SW480 (cell line): Measurements from ENCODE around the gene SH3GL1.
A peak's percentile ranks its signal among the peaks of the same experiment; 100 is the strongest.

ENCODE experiments used
- DNase-seq: peaks from one replicate; pipeline ENCODE4 v3.0.0-alpha.2; 2016; ENCODE audit warnings: low spot score

SH3GL1 gene

DNA sequence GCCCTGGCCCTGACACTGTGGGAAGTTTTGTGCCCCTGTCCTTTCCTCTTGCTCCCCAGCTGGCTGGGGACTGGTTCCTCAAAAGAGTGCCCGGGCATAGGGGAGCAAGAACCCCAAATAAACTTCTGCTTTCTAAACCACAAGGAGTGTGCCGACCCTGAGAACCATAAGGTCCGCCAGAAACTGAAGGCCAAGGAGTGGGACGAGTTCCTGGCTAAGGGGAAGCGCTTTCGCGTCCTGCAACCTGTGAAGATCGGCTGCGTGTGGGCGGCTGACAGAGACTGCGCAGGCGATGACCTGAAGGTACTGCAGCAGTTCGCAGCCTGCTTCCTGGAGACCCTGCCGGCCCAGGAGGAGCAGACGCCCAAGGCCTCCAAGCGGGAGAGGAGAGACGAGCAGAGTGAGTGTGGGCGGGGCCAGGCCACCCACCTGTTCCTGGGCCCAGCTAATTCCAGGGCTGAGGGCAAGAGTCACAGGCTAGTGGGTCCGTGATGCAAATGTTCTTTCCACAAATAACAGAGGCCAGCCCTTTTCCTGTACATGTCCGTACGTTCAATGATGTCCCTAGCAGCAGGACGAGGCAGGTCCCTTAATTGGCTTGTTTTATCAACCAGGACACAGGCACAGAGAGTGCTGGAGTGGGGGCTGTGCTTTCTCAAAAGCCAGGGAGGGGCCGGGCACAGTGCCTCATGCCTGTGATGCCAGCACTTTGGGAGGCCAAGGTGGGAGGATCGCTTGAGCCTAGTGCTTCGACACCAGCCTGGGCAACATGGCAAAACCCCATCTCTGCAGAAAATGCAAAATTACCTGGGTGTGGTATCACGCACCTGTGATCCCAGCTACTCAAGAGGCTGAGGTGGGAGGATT is 31.7 kb upstream of the SH3GL1 start:
- DNase-seq, result no peak

DNA sequence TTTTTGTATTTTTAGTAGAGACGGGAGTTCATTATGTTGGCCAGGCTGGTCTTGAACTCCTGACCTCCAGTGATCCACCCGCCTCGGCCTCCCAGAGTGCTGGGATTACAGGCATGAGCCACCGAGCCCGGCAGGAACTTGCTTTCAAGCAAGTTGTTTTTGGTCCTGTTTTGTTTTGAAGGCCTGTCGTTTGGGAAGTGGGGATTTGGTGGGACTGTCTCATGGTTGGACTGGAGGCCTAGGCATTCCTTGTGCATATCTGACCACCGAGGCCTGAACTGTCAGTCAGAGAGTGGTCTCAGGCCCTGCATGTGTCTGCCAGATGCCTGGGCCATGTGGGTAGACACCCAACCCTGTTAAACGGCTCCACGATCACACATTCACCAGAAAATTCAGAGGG is 30.9 kb upstream of the SH3GL1 start:
- no peak for DNase-seq

DNA sequence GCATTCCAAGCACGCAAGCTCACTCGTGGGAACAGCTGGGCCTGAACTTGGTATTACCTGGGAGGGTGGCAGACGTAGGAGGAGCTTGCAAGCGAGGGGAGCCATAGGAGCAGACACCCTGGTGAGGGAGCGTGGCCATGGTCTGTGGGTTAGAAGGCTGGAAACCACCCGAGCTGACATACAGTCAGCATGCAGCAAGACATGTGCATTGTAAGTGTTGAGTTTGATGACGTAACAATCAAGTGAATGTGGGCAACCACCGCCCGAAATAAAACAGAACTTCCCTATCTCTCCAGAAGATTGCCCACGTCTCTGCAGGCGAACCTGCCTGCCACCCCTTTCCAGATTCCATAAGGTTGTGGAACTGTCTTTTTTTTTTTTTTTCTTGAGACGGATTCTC is 30.4 kb upstream of the SH3GL1 start:
- no peak for DNase-seq

DNA sequence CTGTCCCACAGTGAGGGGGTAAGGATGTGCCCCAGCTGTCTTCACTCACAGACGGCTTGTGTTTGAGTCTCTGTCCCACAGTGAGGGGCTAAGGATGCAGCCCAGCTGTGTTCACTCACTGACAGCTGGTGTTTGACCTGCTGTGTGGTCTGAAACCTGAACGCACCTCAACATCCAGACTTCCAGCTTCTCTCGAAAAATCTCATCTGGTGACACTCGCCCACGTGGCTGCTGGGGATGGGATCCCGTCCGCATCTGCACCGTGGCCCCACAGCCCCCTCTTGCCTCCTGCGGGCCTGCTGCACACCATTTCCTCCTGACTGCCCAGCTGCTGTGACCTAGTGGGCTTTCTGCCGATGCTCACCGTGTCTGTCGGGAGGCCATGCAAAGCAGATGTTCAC is 29.4 kb upstream of the SH3GL1 start:
- no peak for DNase-seq

DNA sequence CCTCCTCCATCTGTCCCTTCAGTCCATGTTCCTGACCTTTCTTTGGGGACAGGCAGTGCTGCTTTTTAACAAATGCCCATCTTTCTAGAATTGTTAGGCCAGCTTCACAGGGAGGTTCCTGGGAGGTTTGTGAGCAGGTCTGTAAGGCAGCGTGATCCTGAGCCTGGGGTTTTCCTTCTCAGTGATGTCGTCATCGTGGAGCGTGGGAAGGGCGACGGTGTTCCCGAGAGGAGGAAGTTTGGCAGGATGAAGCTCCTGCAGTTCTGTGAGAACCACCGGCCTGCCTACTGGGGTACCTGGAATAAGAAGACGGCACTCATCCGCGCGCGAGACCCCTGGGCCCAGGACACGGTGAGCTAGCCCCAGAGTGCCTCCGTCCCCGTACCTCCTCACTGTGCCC is 28.9 kb upstream of the SH3GL1 start:
- no peak for DNase-seq

DNA sequence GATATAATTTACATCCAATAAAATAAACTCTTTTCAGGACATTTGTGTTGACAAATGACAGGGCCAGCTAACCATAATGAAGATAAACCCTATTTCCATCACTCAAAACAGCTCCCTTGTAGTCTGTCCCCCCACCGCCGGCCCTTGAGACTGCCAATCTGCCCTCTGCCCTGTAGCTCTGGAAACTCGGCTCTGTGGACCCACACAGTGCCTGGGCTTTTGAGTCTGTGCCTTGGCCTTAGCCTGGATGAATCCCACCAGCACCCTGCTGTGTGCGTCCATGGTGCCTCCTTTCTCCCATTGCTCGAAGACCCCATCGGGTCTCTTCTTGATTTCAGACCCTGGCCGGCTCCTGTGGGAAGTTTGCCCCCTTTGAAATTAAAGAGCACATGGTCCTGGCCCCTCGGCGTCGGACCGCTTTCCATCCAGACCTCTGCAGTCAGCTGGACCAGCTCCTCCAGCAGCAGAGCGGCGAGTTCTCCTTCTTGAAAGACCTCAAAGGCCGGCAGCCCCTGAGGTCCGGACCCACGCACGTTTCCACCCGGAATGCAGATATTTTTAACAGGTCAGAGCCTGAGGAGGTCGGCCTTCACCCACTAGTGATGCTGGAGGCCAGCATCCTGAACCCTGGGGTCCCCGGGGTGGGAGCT is 28.1 kb upstream of the SH3GL1 start:
- no peak for DNase-seq

DNA sequence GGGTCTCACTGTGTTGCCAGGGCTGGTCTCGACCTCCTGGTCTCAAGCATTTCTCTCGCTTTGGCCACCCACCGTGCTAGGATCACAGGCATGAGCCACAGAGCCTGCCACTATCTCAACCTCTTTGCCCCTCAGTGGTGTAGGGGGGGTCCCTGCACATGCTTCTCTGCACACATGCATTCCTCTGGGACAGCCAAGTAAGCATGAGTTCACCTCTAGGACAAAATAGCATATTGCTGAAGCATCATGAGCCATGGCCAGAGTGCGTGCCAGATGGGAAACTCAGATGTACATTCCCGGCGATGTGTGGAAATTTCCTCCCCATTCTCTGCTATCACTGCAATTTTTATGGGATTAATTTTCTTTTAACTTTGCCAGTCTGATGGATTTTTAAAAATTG is 25.2 kb upstream of the SH3GL1 start:
- no peak for DNase-seq

DNA sequence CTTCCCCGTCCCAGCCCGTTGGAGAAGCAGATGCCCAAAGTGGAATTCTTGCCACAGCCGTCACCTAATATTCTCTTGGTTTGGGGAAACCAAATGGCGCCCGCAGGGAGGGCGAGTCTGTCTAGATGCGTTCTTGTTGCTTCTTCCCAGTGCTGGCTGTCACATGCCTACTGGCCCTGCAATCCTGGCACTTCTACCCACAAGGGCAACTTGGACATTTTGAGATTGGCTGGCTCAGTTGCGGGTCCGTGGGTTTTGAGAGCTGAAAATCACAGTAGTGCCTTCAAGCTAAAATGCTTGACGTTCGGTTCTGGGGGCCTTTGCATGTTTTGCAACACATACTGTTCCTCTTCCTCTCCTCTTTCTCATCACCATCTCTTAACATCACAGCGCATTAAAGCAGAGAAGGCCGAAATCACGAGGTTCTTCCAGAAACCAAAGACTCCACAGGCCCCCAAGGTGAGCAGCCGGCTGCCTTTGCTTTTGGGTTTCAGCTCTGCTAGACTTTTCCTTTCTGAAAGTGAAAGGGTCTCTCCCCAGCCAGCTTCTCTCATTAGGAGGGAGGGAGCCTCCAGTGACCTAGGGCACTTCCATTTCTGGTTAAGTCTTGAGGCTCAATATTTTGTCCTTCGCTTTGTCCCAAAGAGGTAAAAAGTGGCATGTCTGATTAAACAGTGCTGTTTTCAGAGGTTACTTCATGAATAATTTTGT is 23.2 kb upstream of the SH3GL1 start:
- no peak for DNase-seq

DNA sequence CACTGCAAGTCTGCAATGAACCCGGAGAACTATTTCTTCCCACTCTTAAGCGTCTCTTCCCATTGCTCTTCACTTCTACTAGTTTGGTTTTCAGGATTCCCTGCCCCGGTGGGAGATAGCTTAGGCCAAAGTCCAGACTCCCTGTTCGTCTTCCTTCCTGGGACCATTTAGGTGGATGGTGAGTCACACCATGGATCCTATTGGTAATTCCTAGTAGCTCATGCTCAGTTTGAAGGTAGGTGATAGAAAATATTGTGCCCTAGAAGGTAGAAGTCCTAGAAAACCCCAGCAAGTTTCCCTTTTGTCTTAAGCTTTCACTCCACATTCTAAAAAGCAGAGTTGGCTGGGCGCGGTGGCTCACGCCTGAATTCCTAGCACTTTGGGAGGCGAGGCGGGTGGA is 15.9 kb upstream of the SH3GL1 start:
- no peak for DNase-seq

DNA sequence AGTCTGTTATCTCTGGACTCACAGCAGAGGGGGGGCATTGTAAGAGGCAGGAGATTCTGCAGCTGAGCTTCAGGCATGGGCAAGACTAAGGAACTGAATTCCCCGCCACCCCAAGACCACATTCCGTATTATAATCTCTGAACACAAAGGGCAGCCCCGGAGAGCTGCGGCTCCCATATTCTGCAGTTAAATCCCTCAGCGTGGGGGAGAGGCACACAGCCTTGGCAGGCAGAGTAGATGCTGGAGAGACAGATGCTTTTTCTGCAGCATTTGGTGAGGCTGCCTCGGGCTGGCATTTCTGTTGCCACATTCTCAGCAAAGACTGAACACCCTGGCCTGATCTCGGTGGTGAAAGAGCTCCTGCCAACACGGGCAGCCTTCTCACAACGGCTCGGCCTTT is 15.0 kb upstream of the SH3GL1 start:
- no peak for DNase-seq

DNA sequence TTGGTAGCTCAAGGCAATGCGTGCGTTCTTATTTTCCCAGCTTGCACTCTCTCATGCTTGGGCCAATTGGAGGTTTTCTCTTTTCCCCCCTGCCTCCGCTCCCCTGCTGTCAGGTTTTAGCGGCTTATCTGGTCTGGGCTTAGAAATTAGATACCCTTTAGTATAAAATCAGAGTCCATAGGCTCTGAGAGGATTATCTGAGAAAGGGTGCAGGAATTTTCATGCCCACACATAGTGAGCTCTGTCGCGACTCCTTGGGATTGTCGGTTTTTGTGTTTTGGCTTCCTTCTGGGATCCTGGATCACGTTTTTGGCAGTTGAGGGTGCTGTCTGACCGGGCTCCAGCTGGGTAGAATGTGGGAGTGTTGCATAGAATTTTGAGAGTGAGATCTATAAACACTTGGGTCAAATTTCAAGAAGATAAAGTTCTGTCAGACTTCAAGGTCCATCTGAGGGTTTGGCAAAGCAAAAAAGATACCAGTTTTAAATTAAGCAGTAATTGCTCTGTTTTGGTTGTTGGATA is 14.5 kb upstream of the SH3GL1 start:
- DNase-seq, result no peak

DNA sequence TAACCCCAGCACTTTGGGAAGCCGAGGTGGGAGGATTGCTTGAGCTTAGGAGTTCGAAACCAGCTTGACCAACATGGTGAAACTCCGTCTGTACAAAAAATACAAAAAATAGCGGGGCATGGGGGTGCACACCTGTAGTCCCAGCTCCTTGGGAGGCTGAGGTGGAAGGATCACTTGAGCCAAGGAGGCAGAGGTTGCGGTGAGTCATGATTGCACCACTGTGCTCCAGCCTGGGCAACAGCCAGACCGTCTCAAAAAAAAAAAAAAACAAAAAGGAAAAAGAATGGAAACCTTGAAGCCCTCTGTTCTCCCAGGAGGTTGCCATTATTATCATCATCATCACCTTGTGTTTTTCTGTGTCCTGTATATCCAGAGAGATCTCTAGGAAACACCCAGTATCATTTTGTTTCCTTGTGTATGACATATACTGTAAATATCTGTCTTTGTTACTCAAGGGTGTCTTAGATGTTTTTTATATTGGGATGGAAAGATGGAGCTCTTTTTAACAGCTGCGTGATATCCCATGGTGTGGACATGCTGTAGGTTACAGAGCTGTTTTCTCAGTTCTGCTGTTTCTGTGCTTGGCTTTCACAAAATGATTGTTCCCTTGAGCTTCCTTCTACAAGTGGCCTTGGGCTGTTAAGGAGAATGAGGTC is 13.9 kb upstream of the SH3GL1 start:
- DNase-seq, result no peak

DNA sequence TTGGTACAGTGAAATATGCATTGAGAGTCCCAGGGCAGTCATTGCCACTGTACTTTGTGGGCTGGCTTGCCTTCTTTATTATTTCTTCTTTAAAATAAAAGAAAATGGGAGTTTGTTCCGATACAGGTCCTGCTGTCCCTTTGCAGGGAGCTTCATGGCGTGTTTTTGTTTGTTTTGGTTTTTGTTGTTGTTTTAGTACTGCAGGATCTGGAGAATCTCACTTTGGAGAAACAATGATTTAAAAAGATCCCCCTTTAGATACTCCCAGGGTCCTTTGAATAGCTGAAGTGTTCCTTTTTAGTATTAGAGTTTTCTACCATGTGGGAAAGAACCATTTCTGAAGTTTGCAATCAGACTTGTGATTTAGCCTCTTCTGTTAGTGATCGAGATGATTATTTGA is 13.2 kb upstream of the SH3GL1 start:
- DNase-seq, result no peak

DNA sequence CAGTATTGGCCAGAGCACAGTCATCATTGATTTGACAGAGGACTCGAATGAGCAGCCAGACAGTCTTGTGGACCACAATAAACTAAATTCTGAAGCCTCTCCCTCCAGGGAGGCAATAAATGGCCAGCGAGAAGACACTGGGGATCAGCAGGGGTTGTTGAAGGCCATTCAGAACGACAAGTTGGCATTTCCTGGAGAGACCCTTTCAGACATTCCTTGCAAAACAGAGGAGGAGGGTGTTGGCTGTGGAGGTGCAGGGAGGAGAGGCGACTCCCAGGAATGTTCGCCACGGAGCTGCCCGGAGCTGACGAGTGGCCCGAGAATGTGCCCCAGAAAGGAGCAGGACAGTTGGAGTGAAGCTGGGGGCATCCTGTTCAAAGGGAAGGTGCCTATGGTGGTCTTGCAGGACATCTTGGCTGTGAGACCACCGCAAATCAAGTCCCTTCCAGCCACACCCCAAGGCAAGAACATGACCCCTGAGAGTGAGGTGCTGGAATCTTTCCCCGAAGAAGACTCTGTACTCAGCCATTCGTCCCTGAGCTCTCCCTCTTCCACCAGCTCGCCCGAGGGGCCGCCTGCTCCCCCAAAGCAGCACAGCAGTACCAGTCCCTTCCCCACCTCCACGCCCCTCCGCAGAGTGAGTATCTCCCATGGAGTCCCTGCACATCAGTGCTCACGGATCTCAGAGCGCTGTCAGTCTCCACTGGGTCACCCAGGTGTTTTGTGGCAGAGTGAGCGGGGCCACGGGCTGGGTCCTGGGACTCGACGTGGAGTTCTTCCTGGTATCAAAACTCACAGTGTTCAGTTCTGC is 9.0 kb upstream of the SH3GL1 start:
- DNase-seq, result no peak

DNA sequence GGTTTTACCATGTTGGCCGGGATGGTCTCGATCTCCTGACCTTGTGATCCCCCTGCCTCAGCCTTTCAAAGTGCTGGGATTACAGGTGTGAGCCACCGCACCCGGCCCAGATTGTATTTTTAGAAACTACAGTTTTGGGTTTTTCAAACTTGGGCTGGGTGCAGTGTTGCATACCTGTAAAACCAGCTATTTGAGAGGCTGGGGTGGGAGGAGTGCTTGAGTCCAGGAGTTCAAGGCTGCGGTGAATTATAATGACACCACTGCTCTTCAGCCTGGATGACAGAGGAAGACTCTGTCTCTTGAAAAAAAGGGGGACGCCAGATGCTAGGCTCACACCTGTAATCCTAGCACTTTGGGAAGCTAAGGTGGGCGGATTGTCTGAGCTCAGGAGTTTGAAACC is 6.3 kb upstream of the SH3GL1 start:
- DNase-seq, result no peak

DNA sequence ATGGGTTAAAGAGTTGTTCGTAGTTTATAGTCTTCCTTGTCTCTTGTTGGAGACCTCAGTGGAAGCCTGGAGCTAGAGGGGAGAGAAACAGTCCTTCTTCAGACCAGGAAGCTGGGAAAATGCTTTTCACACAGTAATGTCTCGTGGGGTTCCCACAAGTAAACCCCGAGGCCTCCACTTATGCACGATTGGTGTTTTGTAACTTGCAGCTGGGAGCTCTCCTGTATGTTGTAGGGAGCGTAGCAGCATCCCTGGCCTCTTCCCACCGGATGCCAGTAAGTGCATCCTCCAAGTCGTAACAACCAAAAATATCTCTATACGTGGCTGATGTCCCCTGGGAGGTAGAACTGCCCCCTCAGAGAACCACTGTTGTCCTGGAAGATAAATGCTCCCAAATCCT is 5.6 kb upstream of the SH3GL1 start:
- DNase-seq, result no peak

DNA sequence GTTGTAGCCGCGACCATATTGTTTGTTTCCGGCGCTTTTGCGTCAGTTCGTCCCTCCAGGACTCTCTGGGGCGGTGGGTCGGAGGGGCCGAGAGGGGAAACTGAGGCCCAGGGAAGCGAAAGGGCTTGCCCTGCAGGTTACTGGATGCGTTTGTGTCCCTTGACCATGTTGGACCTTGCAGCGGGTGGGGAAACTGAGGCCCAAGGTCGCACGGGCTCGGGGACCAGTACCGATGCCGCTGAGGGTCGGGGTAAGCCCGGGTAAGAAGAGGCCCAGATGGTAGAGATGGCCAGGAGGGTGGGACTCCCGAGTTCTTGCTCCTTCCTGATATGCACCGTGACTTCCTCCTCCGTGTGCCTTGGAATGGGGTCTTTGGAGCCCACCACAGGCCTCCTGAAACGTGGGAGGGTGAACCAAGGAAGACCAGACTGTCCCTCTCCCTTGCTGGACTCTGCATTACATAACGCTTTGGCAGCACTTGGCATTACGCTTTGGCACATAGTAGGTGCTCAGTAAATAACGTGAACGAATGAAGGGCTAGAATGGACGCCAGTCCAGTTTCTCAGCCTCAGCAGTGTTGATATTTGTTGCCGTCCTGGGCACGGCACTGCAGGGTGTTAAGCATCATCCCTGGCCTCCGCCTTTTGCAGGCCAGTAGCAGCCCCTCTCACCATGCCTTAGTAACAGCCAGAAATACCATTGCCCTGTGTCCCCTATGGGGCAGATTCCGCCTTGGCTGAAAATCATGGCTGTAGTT is 2.8 kb upstream of the SH3GL1 start:
- no peak for DNase-seq

DNA sequence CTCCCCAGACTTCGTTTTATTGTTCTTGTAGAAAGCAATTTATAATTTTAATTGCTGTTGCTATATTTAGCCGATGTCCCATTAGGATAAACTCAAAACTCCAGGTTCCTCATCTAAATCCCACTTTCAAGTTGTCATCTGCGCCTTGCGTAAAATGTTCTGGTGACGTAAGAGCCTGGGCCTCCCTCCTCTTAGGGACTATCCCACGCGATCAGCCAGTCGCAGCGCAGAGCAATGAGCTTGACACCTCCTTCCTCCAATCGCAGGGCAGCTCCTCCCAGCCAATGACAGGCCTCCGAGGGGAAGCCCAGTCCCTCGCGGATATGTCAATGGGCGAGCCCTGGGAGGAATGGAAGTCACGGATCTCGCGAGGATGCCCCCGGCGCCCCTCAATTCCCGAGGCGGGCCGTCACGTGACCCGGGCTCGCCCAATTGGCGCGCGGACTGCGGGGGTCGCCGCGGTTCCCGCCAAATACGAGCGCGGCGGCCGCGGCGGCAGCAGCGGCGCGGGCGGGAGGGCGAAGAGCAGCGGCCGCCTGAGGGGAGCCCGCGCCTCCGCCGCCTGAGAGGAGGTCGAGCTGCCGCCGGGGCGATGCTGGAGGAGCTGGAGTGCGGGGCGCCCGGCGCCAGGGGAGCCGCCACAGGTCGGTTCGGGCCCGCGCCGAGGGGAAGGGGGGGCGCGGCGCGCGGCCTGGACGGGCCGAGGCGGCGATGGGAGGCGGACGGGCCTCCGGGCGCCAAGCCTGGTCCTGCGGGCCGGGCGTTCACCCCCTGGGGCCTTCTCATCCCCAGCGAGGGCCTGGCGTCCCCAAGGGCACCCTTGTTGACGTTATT is 2.0 kb upstream of the SH3GL1 start, which contains the start of gene CHAF1A:
CHAF1A (plus strand) TSS at position 470 of the 834 bp plus-strand sequence; CDS start at position 593, 123 bp downstream.
- DNase-seq, result peak; percentile 99

DNA sequence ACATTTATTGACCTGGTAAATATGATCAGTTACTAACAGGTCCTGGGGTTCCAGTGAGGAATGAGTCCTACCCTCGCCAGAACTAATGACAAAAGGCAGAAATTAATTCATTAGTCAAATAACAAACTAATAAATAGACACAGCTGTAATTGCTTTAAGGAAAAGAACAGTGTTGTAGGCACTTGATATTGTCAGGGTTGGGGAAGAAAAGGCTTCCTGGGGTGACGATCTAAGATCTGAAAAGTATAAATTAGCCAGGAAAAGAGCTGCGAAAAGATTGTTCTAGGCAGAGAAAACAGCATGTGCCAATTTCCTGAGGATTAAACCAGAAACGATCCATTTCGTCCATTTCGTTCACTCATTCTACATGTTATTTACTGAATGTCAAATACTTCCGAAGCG is 1.4 kb upstream of the SH3GL1 start:
- no peak for DNase-seq

DNA sequence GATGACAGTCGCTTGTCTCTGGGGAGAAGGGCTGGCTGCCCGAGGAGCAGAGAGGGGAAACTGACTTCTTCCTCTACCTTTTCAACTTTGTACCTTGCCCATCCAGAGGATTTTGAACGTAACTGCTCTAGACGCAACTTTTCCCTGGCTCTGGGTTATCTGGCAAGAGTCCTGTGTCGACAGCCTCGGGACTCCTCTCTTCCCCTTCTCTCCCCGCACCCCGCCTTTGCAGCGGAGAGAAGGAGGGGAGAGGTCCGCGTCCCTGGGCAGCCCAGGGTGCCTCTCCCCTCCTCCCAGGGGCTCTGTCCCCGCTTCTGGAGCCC is 574 bp downstream of the SH3GL1 start:
- no peak for DNase-seq
